Activated naive CD4-positive, alpha-beta T cell treated with Interleukin-2 at 50 U/mL for 16 hours (primary cell): ENCODE results near the gene CNTNAP1.
A peak's percentile ranks its signal among the peaks of the same experiment; 100 is the strongest.
"Not testable (repeated sequence)": the region's sequence is repeated elsewhere in the genome, so short reads cannot be mapped to it uniquely, and the experiment has no call there.

Experiments used
- DNase-seq: peaks from one replicate; pipeline ENCODE4 v3.0.0-alpha.2; 2020

The CNTNAP1 gene

GRCh38 chr17:42686520-42687128 is 4.3 kb downstream of the CNTNAP1 start:
- no peak for DNase-seq

- DNase-seq = no peak
Measured at GRCh38 chr17:42687707-42688320, 5.5 kb downstream of the CNTNAP1 start.

- no peak for DNase-seq
Measured at GRCh38 chr17:42690596-42690995, 8.3 kb downstream of the CNTNAP1 start.

- no peak for DNase-seq
Measured at GRCh38 chr17:42691021-42691545, 8.8 kb downstream of the CNTNAP1 start.

- DNase-seq = no peak
Measured at GRCh38 chr17:42692489-42692888, 10.2 kb downstream of the CNTNAP1 start.

DNA sequence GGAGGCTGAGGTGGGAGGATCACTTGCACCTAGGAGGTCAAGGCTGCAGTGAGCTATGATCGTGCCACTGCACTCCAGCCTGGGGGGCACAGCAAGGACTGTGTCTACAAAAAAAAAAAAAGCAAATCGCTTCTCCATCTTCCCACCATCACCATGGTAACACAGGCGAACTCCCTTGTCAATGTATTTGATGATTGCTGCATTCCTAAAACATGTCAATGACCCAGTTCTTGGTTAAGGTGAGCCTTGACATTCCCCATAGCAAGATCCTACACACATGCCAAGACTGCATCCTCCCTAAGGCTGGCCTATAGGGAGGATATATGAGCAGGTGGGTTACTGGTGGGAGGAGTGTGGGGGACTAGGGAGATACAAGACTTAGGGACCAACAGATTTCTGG is 12.2 kb downstream of the CNTNAP1 start:
- no peak for DNase-seq

GRCh38 chr17:42695500-42695899 is 13.2 kb downstream of the CNTNAP1 start:
- DNase-seq = no peak

DNA sequence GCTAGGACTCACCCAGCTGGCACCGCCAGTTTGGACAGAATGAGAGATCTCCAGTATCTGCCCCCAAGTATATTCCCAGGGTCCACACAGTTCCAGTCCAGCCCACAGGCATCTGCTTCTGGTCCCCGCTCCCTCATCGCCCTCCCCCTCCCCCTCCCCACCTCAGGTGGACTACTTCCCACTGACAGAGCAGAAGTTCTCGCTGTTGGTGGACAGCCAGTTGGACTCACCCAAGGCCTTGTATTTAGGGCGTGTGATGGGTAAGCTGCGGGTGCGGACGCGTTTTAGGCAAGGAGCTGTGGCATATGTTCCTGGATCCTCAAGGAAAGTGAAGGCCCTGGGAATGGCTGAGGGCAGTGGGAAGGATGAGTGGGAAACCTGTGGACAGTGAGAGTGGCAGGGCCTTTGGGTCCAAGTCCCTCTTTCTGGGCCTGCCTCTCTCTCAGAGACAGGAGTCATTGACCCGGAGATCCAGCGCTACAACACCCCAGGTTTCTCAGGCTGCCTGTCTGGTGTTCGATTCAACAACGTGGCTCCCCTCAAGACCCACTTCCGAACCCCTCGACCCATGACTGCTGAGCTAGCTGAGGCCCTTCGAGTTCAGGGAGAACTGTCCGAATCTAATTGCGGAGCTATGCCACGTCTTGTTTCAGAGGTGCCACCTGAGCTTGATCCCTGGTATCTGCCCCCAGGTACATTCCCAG is 14.9 kb downstream of the CNTNAP1 start:
- DNase-seq = no peak

- DNase-seq = no peak
Measured at GRCh38 chr17:42698736-42699414, 16.5 kb downstream of the CNTNAP1 start.

DNA sequence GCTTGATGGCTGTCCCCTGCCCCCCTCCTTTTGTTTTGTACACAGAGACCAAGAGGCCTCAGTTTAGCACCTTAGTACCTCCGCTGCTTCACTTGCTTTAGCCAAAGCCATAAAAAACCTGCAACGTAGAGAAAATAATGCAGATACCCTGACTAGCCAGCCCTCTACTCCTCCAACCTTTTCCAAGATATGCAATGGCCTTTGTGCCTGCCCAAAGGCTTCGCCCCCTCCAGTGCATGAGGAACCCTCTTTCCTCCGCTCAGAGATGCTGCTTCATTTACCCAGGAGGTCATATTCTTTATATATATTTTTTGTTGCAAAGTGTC is 17.0 kb downstream of the CNTNAP1 start:
- DNase-seq = no peak

- no peak for DNase-seq
Measured at GRCh38 chr17:42700586-42701289, 18.4 kb downstream of the CNTNAP1 start.

DNA sequence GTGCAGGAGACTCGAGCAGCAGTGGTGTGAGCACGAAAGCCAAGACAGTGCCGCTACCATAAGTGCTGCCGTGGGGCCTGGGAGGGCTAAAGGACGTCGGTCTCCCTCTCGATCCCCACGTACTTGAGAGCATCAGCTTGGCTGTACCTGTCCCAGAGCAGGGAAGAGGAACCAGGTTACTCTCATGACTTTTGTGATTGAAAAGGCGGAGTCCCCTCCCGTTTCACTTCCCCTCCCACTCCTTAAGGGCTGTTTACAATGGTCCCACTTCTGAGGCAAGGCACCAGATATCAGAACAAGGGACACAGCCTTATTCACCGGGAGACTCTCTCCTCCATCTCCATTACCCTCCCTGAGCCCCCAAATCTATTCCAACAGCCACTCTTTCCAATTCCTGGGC is 20.1 kb downstream of the CNTNAP1 start:
- DNase-seq = no peak

DNA sequence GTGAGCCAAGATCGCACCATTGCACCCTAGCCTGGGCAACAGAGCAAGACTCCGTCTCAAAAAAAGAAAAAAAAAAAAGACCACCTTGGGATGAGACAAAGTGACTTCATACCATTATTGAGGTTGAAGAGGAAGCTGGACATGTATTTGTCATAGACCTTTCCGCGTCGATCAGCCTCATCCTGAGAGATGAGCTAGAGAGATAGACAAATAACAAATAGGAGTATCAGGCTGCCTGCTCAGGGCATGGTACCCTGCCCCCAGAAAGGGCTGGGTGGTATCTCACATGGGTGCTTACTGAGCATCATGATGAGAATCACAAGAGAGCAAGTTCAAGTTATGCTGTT is 22.1 kb downstream of the CNTNAP1 start:
- no peak for DNase-seq

DNA sequence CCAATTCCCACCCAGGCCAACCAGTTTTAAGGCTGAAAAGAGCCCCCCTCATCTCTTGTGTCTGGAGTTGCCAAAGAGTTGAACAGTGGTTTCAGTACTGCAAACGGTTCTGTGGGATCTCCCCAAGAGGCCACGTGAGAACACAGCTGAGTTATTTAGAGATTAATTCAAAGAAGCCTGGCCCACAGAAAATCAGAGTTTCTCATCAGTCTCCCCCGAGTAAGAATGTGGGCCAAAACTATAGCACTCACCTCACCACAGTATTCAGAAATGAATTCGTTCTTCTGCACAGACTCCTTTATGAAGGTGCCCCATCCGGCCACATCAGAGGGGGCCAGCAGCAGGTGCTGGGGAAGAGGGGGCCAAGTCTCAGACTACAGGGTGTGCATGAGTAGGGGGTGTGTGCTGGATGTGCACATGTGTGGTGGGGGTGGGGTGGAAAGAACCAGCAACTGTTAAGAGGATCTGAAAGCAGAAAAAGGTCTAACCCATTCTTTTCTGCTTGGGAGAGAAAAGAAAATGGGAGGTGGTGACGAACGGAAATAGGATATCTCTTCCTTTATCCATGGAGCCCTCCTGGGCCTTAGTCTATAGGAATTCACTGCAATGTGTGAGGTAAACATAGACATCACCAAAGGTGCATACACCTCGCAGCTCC is 22.6 kb downstream of the CNTNAP1 start:
- DNase-seq = peak; percentile 39

- DNase-seq = peak; percentile 65
Measured at GRCh38 chr17:42706732-42707131, 24.4 kb downstream of the CNTNAP1 start.

DNA sequence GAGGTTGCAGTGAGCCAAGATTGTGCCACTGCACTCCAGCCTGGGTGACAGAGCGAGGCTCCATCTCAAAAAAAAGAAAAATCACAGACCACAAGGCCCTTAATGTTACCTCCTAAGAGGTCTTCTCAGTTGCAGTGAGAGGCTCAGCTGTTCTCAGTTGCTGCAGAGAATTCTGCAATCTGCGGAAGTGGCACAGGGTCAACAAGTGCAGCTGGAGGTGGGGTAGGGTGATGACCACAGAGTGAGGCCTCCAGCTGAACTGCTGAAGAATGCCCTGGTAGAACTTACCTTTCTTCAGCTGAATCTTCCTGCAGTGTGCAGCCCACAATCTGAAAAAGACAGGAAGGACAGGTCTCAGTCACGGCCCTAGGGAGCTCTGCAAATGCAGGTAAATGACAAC is 26.3 kb downstream of the CNTNAP1 start:
- no peak for DNase-seq

GRCh38 chr17:42709561-42709960 is 27.2 kb downstream of the CNTNAP1 start:
- DNase-seq = no peak

- peak; percentile 15 for DNase-seq
Measured at GRCh38 chr17:42720996-42721583, 38.8 kb downstream of the CNTNAP1 start.

DNA sequence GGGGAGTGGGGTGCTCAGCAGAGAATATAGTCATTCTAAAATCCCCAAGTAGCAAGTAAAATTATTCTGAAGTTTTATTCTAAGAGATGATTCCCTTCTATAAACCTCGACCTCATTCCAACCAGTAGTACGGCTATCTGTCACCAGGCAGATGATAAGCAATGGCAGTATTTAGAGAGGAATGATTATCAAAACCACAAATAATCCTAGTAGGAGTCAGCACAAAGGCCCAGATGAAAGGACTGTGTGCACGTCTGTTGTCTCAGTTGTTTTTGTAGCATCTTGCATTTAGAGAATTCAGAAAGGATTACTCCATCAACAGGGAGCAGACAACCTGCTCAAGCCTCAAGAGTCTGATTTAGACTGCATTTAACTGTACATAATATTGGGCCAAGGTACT is 41.3 kb downstream of the CNTNAP1 start:
- no peak for DNase-seq

GRCh38 chr17:42725143-42725542 is 42.8 kb downstream of the CNTNAP1 start:
- DNase-seq = no peak

GRCh38 chr17:42740699-42741098 is 58.4 kb downstream of the CNTNAP1 start:
- DNase-seq = no peak

- DNase-seq = not testable (repeated sequence)
Measured at GRCh38 chr17:42742916-42743315, 60.6 kb downstream of the CNTNAP1 start.
